Activated naive CD8-positive, alpha-beta T cell (primary cell): ENCODE results near the gene DNAH10.

Experiments used
- H3K27ac Mint-ChIP-seq: one replicate; pipeline ENCODE4 v1.8.0; 2021; ENCODE audit warnings: mixed read lengths
- H3K27me3 Mint-ChIP-seq: one replicate; pipeline ENCODE4 v1.8.0; 2021; ENCODE audit warnings: mixed read lengths
- H3K36me3 Mint-ChIP-seq: one replicate; pipeline ENCODE4 v1.8.0; 2021; ENCODE audit warnings: mixed read lengths
- H3K4me1 Mint-ChIP-seq: one replicate; pipeline ENCODE4 v1.8.0; 2021; ENCODE audit warnings: low read depth, mixed read lengths
- H3K4me3 Mint-ChIP-seq: one replicate; pipeline ENCODE4 v1.8.0; 2021; ENCODE audit warnings: mild to moderate bottlenecking, mixed read lengths
- H3K9me3 Mint-ChIP-seq: one replicate; pipeline ENCODE4 v1.8.0; 2021; ENCODE audit warnings: low read depth, mixed read lengths

Gene DNAH10

DNA sequence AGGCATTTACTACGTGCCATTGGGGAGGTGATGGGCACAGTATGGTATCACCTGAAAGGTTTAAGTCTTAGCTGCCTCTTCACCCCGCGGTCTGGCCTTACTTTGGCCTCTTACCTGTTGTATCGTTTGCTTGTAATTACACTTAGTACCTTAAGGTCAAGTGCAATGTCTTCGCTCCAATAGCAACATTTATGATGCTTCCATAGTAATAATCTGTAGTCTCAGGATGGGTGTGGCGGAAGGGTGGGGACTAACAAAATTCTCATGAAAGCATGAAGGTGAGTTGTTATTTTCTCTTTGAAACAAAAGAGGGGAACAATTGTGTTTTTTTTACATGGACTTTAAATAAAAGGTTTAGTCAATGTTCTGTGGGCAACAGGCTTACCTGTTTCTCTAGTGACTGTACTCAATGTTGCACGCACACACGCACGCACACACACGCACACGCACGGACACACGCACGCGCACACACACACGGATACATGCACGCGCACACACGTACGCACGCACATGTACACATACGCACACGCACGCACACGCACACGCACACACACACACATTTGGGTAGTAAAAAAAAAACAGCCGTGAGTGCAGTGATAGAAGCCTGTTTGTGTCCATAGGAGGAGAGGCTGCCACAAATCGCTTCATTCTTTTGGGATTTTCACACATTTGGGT, 91.4 kb downstream of the DNAH10 start:
- H3K27ac Mint-ChIP-seq: no peak overlapping the region

DNA sequence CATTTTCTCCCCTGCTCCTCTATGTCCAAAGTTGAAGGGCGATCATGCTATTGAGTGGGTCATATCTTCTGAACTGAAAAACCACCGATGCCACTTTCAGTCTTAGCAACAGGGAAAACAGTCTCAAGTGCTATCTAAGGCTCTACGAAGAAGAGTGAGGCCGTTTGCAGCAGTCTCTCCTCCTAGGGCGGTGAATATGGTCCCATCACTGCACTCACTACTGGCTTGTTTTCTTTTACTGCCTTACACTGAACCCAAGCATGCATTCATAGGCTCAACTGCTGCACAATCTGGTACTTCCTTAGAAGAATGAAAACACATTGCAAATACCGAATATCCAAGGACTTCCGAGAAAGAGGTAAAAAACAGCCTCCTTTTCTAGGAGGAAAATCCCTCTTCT, 92.1 kb downstream of the DNAH10 start:
- no peaks in the 10 kb centered on the region for H3K27me3 Mint-ChIP-seq
- no peak overlapping the region for H3K4me3 Mint-ChIP-seq
- no peaks in the 10 kb centered on the region for H3K4me1 Mint-ChIP-seq
- no peak overlapping the region for H3K27ac Mint-ChIP-seq
- H3K36me3 Mint-ChIP-seq: no peaks in the 10 kb centered on the region
- H3K9me3 Mint-ChIP-seq: no peaks in the 10 kb centered on the region

More for the DNA sequence above, 91.4 kb downstream of the DNAH10 start:
- no peaks in the 10 kb centered on the region for H3K9me3 Mint-ChIP-seq
- H3K4me3 Mint-ChIP-seq: no peak overlapping the region
- H3K4me1 Mint-ChIP-seq: no peaks in the 10 kb centered on the region
- H3K27me3 Mint-ChIP-seq: no peaks in the 10 kb centered on the region
- no peaks in the 10 kb centered on the region for H3K36me3 Mint-ChIP-seq

DNA sequence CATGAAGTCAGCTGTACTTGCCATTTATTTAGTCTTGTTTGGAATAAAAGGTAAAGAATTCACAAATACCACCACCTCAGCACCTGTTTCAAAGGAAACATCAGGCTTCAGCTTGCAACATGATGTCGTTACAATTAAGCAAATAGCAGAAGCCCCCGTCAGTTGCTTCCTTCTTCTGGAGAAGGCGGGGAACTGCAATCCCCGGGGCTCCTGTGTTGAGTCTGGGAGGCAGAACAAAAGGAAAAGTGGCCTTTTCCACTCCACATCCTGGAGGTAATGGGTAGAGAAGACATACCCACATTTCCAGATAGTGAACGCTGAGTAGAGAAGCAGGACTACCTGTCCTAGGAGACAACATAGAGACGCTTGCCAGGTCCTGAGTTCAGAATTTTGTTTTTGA, 92.8 kb downstream of the DNAH10 start:
- H3K4me1 Mint-ChIP-seq: no peaks in the 10 kb centered on the region
- H3K9me3 Mint-ChIP-seq: no peaks in the 10 kb centered on the region
- H3K36me3 Mint-ChIP-seq: no peaks in the 10 kb centered on the region
- no peaks in the 10 kb centered on the region for H3K27me3 Mint-ChIP-seq
- H3K4me3 Mint-ChIP-seq: no peak overlapping the region
- H3K27ac Mint-ChIP-seq: no peak overlapping the region

DNA sequence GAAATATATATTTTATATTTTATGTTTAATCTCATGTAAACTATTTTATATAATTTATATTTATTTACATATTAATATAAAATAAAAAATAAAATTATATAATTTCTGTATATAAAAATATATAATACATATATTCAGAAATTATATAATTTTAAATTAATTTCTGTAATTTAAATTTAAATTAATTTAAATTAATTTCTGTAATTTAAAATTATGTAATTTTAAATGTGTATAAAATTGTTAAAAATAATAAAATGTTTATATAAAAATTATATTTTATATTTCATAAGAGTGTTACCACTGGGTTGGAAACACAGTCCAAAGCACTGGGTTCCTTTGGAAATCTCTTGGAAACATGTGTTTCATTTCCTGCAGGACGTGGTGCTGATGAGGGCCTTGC, 94.6 kb downstream of the DNAH10 start:
- no peaks in the 10 kb centered on the region for H3K27me3 Mint-ChIP-seq
- H3K9me3 Mint-ChIP-seq: no peaks in the 10 kb centered on the region
- no peak overlapping the region for H3K27ac Mint-ChIP-seq
- H3K36me3 Mint-ChIP-seq: no peaks in the 10 kb centered on the region
- no peak overlapping the region for H3K4me3 Mint-ChIP-seq
- no peaks in the 10 kb centered on the region for H3K4me1 Mint-ChIP-seq

DNA sequence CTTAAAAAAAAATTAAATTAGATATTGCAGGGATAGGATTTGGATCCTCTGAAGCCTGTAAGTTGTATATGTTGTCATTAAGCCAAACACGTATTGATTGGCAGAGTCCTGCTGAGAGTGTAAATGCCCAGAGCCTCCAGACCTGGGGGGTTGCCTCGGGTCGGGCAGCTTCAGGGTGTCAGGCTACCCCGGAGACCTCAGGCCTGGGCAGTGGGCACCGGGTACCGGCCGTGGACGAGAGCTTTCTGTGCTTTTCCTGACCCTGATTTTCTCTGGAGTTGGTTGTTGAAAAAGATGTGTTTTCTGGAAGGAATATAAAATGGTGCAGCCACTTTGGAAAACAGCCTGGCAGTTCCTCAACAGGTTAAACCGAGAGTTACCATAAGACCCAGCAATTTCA, 96.1 kb downstream of the DNAH10 start:
- H3K27me3 Mint-ChIP-seq: no peaks in the 10 kb centered on the region
- no peak overlapping the region for H3K27ac Mint-ChIP-seq
- no peaks in the 10 kb centered on the region for H3K36me3 Mint-ChIP-seq
- H3K9me3 Mint-ChIP-seq: no peaks in the 10 kb centered on the region
- H3K4me1 Mint-ChIP-seq: no peaks in the 10 kb centered on the region
- no peak overlapping the region for H3K4me3 Mint-ChIP-seq

DNA sequence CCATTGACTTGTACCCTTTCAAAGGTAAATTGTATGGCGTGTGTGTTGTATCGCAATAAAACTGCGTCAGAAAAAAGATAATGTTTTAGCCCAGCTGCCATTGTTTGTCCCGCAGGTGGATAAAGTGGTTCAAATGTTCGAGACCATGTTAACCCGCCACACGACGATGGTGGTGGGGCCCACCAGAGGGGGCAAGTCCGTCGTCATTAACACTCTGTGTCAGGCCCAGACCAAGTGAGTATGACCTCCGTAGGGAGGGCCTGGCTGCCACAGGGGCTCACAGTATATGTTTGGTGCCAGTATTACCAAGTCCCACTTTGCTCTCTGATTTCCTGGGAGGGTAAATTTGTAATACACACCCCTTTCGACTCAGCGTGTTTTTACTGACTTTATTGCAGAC, 96.9 kb downstream of the DNAH10 start:
- no peaks in the 10 kb centered on the region for H3K9me3 Mint-ChIP-seq
- no peaks in the 10 kb centered on the region for H3K4me1 Mint-ChIP-seq
- H3K36me3 Mint-ChIP-seq: no peaks in the 10 kb centered on the region
- no peak overlapping the region for H3K4me3 Mint-ChIP-seq
- H3K27me3 Mint-ChIP-seq: no peaks in the 10 kb centered on the region
- H3K27ac Mint-ChIP-seq: no peak overlapping the region

DNA sequence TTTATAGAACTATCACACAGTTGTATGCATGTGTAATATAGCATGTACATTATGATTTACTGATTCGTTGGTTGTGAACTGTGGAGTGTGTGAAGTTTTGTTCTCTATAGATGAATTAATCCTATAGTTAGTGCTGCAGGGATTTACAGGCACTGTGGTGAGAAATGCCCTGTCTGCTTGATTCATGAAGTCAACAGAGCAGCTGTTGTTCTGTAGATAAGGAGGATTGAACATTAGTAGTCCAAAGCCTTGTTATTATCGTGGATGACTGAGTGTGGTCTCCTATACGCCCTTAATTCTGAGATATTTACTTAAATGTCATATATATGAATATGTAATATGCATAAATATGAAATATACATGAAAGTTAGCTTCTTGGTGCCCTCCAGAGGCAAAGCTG, 98.3 kb downstream of the DNAH10 start:
- H3K9me3 Mint-ChIP-seq: no peaks in the 10 kb centered on the region
- H3K27ac Mint-ChIP-seq: no peak overlapping the region
- no peaks in the 10 kb centered on the region for H3K36me3 Mint-ChIP-seq
- no peaks in the 10 kb centered on the region for H3K4me1 Mint-ChIP-seq
- no peak overlapping the region for H3K4me3 Mint-ChIP-seq
- no peaks in the 10 kb centered on the region for H3K27me3 Mint-ChIP-seq

DNA sequence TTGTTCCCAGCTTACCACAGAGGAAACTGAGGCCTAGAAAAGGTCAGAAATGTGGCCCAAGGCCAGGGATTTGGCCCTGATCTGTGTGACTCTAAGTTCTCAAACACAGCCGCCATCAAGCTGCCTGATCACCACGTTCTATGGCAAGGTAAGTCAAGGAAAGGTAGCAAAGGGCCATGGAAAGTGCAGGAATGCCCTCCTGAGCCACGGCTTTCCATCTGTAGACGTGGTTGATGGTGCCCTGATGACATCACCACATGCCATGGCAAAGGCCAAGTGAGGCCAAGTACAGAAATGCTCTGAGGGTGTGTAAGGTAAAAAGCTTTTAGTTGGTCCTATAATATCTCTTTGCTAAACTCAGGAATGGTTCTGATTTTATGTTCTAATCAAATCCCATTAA, 99.3 kb downstream of the DNAH10 start:
- H3K9me3 Mint-ChIP-seq: no peaks in the 10 kb centered on the region
- no peak overlapping the region for H3K27ac Mint-ChIP-seq
- no peaks in the 10 kb centered on the region for H3K36me3 Mint-ChIP-seq
- no peak overlapping the region for H3K4me3 Mint-ChIP-seq
- no peaks in the 10 kb centered on the region for H3K27me3 Mint-ChIP-seq
- H3K4me1 Mint-ChIP-seq: no peaks in the 10 kb centered on the region

DNA sequence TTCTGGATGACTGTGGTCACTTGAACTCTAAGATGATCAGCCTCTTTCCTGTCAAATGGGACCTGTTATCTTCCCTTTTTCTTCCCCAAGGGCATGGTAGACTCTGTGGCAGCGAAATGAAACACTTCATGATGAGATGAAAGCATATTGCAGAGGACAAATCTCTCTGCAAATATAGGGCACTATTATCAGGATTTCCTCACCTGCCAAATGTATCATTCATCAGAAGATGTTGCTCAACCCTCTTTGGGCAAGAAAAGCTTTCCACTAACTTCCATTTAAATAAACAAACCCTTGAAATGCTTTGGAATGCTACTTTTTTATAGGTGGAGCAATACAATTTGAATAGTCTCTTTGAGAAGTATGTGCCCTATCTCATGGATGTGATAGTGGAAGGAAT, 105.0 kb downstream of the DNAH10 start:
- H3K27me3 Mint-ChIP-seq: peaks cover 2% of the 10 kb centered on the region
- no peaks in the 10 kb centered on the region for H3K9me3 Mint-ChIP-seq
- no peaks in the 10 kb centered on the region for H3K4me1 Mint-ChIP-seq
- H3K36me3 Mint-ChIP-seq: no peaks in the 10 kb centered on the region
- no peak overlapping the region for H3K27ac Mint-ChIP-seq
- no peak overlapping the region for H3K4me3 Mint-ChIP-seq

DNA sequence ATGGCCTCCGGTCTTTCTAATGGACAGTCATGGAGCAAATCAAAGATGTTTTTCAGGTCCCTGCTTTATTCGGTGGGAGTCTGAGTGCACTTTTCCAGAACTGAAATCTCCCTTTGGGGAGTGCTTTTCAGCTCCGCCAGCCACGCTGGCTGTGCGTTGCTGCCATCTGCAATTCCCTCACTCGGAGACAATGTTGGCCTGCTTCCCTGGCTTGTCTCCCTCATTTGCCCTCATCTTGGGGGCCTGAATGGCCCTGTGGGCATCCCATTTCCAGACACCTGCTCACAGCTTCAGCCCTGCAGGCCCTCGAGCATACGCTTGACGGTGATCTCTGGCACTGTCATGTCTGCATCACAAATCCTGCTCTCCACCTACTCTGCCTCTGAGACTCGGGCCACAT, 106.7 kb downstream of the DNAH10 start:
- H3K27ac Mint-ChIP-seq: no peak overlapping the region
- H3K27me3 Mint-ChIP-seq: peaks cover 2% of the 10 kb centered on the region

DNA sequence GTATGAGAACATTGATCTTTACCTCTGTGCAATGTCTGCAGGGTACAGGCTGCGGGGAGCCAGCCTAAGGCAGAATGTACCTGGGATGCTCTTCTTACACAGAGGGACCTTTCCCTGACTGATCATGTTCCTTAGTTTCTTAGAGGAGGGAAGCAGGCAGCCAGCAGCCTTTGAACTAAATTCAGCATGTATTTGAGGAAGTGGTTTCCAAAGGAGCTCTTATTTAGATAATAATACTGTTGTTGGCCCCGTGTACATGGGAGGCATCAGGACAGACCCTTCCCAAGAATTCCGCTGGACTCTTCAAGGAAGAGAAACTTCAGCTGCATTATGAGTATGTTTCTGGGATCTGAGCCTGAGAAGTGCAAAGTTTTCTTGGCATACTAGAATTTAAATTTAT, 111.7 kb downstream of the DNAH10 start:
- Mint-ChIP-seq H3K36me3 (no peaks in the 10 kb centered on the region), H3K4me1 (no peaks in the 10 kb centered on the region), H3K27me3 (no peaks in the 10 kb centered on the region), H3K9me3 (no peaks in the 10 kb centered on the region), H3K4me3 (no peak overlapping the region), H3K27ac (no peak overlapping the region)

More for the DNA sequence above, 106.7 kb downstream of the DNAH10 start:
- no peaks in the 10 kb centered on the region for H3K9me3 Mint-ChIP-seq
- no peaks in the 10 kb centered on the region for H3K4me1 Mint-ChIP-seq
- H3K36me3 Mint-ChIP-seq: no peaks in the 10 kb centered on the region
- no peak overlapping the region for H3K4me3 Mint-ChIP-seq

DNA sequence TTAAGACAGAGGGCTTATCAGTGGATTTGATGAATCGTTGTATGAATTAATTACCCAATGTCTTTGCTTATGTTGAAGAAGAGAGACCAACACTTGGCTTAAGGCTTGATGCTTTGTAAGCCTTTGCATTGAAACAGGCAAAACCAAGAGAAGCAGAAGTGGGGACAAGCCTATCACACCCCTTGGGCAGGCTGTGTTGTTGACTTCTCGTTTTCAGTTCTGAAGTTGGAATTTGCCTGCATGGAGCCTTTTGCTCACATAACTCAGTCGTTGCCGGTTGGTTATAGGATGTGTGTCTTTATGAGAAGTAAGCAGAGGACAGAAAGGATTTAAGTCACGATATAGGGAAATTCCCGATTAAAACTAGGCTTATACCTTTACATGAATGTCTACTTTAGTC, 115.9 kb downstream of the DNAH10 start:
- Mint-ChIP-seq H3K4me3 (no peak overlapping the region), H3K4me1 (no peaks in the 10 kb centered on the region), H3K27ac (no peak overlapping the region), H3K9me3 (no peaks in the 10 kb centered on the region), H3K27me3 (no peaks in the 10 kb centered on the region), H3K36me3 (no peaks in the 10 kb centered on the region)

DNA sequence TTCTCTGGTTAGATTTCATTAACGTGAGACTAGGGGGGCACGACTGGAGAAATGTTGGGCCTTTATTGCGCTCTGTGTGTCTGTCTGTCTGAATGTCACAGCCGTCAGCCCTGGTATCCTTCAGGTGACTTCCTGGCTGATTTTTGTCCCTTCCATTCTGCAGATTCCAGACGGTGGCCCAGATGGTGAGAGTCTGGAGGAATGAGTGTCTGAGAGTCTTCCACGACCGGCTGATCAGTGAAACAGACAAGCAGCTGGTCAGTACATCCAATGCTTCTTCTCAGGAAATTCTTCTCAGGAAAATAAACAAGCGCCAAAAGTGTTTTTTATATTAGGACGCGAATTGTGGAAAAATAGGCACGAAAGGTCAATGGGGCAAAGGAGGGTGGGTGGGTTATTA, 117.0 kb downstream of the DNAH10 start:
- Mint-ChIP-seq H3K36me3 (no peaks in the 10 kb centered on the region), H3K27ac (no peak overlapping the region), H3K9me3 (no peaks in the 10 kb centered on the region), H3K27me3 (no peaks in the 10 kb centered on the region), H3K4me1 (no peaks in the 10 kb centered on the region), H3K4me3 (no peak overlapping the region)

DNA sequence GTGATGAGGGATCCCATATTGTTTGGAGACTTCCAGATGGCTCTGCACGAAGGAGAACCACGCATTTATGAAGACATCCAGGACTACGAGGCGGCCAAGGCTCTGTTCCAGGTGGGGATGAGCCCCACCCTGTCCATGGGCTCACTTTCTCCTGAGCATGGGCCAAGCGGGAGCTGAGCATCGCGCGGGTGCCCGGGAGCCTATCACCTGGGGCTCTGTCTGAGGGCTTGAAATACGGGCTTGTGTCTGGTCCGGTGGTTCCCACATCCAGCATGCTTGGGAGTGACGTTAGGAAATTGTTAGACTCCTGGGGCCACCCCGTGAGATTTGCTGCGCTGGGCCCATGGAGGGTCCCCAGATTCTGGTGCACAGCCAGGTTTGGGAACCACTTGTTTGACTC, 117.6 kb downstream of the DNAH10 start:
- Mint-ChIP-seq H3K9me3 (no peaks in the 10 kb centered on the region), H3K4me3 (no peak overlapping the region), H3K4me1 (no peaks in the 10 kb centered on the region), H3K27ac (no peak overlapping the region), H3K36me3 (no peaks in the 10 kb centered on the region), H3K27me3 (no peaks in the 10 kb centered on the region)

DNA sequence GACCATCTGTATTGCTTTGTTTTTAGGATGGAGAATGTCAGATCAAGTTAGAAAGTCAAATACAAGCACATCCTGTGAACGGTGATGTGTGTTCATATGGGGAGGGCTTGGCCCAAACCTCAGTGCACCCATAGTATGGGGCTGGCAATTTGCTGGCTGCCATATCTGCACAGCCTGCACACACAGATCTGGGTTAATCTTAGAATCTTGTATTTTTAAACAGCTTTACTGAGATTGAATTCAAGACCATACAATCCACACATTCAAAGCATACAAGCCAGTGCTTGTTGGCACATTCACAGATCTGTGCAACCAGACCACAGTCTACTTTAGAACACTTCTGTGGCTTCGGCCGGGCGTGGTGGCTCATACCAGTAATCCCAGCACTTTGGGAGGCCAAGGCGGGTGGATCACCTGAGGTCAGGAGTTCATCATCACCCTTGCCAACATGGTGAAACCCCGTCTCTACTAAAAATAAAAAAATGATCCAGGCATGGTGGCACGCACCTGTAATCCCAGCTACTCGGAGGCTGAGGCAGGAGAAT, 120.1 kb downstream of the DNAH10 start:
- H3K27me3 Mint-ChIP-seq: peaks cover 5% of the 10 kb centered on the region
- no peaks in the 10 kb centered on the region for H3K36me3 Mint-ChIP-seq
- no peaks in the 10 kb centered on the region for H3K4me1 Mint-ChIP-seq
- H3K27ac Mint-ChIP-seq: no peak overlapping the region
- no peak overlapping the region for H3K4me3 Mint-ChIP-seq
- H3K9me3 Mint-ChIP-seq: no peaks in the 10 kb centered on the region

DNA sequence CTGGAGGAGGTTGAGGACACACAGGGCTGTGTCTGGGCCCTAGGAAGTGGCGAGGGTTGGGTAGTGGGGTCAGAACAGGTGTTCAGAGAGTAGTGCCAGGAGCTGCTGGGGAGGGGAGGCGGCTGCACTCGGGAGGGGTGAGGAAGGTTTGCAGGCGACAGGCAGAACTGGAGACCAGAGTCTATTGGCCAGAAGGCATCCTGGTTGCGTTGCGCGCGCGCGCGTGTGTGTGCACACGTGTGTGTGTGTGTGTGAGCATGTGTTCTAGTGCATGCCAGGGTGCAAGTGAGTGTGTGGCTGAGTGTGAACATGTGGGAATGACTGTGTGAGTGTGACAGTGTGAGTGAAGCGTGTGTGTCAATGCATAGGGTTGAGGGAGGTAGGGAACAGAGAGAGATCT, 124.2 kb downstream of the DNAH10 start:
- Mint-ChIP-seq H3K27ac (no peak overlapping the region), H3K4me3 (no peak overlapping the region), H3K36me3 (no peaks in the 10 kb centered on the region), H3K4me1 (no peaks in the 10 kb centered on the region), H3K9me3 (no peaks in the 10 kb centered on the region), H3K27me3 (peaks cover 5% of the 10 kb centered on the region)
